Measurements from ENCODE around the gene PYCR2. TPM values are rescaled to one million over a fixed set of nuclear protein-coding genes. Genes with fewer than 3 reads are reported as not detected.

Gene PYCR2
- polyA plus RNA-seq, 3 donors: 21.4 to 72.5 (median 26.6) TPM

DNA sequence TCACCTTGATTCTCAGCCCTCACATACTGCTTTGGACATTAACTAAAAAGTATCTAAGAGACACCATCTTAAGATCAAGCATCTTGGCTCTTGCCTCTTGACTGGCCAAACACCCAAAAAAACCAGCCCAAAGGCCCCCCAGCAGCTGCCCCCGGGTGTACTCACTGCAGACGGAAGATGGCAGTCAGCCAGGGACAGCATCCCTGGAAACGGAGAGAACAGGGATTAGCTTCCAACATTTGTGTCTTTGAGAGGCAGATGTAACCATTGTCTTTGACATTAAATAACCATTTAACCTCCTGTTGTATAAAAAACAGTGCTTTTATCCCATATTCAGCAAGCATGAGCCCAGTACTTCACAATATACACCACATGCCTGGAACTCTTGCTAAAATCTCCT, 53.1 kb downstream of the PYCR2 start:
- H3K27ac ChIP-seq (ENCODE audit: low read depth in 1 of 2, low read length in 2 of 2): no peak overlapping the region
- peaks cover 0 to 3% (median 0%) of the 10 kb centered on the region in 3 donors for H3K27me3 Mint-ChIP-seq (ENCODE audit: low read depth in 3 of 3)
- TF ChIP-seq, protein P1, sequence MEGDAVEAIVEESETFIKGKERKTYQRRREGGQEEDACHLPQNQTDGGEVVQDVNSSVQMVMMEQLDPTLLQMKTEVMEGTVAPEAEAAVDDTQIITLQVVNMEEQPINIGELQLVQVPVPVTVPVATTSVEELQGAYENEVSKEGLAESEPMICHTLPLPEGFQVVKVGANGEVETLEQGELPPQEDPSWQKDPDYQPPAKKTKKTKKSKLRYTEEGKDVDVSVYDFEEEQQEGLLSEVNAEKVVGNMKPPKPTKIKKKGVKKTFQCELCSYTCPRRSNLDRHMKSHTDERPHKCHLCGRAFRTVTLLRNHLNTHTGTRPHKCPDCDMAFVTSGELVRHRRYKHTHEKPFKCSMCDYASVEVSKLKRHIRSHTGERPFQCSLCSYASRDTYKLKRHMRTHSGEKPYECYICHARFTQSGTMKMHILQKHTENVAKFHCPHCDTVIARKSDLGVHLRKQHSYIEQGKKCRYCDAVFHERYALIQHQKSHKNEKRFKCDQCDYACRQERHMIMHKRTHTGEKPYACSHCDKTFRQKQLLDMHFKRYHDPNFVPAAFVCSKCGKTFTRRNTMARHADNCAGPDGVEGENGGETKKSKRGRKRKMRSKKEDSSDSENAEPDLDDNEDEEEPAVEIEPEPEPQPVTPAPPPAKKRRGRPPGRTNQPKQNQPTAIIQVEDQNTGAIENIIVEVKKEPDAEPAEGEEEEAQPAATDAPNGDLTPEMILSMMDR (IDR thresholded peaks at IDR 0.05): no peak
- H3K36me3 Mint-ChIP-seq: peaks cover 75 to 95% of the 10 kb centered on the region in 2 donors
- H3K79me2 ChIP-seq (ENCODE audit: insufficient read depth, low read length): no peaks in the 10 kb centered on the region
- no CpG with 5 or more reads among the region's 3 CpGs for WGBS (ENCODE audit: insufficient coverage)
- H2AFZ ChIP-seq (ENCODE audit: insufficient read depth, low read depth, low read length, poor library complexity, severe bottlenecking): no peak overlapping the region
- H3K27me3 ChIP-seq (ENCODE audit: control insufficient read depth in 2 of 2, insufficient read depth in 2 of 2, low read length in 2 of 2): no peaks in the 10 kb centered on the region
- H3K4me1 ChIP-seq (ENCODE audit: control insufficient read depth in 1 of 2, insufficient read depth in 2 of 2, low read length in 2 of 2): peaks cover 8 to 10% of the 10 kb centered on the region in 2 donors
- peaks cover 12% of the 10 kb centered on the region for H3K4me1 Mint-ChIP-seq
- no peaks in the 10 kb centered on the region for H4K20me1 ChIP-seq (ENCODE audit: insufficient read depth, low read length)
- no peak overlapping the region for H3K9ac ChIP-seq (ENCODE audit: insufficient read depth, low read length, poor library complexity, severe bottlenecking)
- peak overlapping the region in 1 of 7 donors; percentile 46 for H3K27ac Mint-ChIP-seq
- intact Hi-C loops (cut with micrococcal nuclease): no loop called here
- no peaks in the 10 kb centered on the region for H3K9me3 ChIP-seq (replicated peaks in 1 of 2; ENCODE audit: control insufficient read depth in 1 of 2, insufficient read depth in 1 of 2, low read length in 2 of 2)
- no peak for DNase-seq
- peaks cover 74 to 100% of the 10 kb centered on the region in 2 donors for H3K36me3 ChIP-seq (replicated peaks in 1 of 2; ENCODE audit: control insufficient read depth in 1 of 2, insufficient read depth in 2 of 2, low read length in 2 of 2)
- H3K4me3 Mint-ChIP-seq: no peak overlapping the region
- H3K4me2 ChIP-seq (replicated peaks; ENCODE audit: extremely low read depth, low read length, poor library complexity, severe bottlenecking): no peak overlapping the region
- H3K9me3 Mint-ChIP-seq: no peaks in the 10 kb centered on the region
- H3K4me3 ChIP-seq (replicated peaks in 1 of 3; ENCODE audit: low read depth in 2 of 3, low read length in 3 of 3): no peak overlapping the region

Small RNA genes lying within 50 kb of the gene (small RNA-seq; reads per million reads assigned to genes)
- gene AL117348.1 (ENCODE audit: insufficient read length, low read depth) (not detected), gene NDUFA3P3 (ENCODE audit: insufficient read length, low read depth) (not detected)

Other genes starting within 250 kb of the PYCR2 start
- gene SRP9, start 146.4 kb downstream of the PYCR2 start, polyA plus RNA-seq: 100 to 1,000 TPM in 2 of 3 donors, 10 to 100 TPM in 1; 89.5 to 329 (median 281) TPM
- 10 to 100 TPM in 1 of 3 donors, 1 to 10 TPM in 2; 4.6 to 23.8 (median 7.4) TPM for gene EPHX1, start 114.1 kb downstream of the PYCR2 start, polyA plus RNA-seq
- gene TMEM63A, start 41.9 kb downstream of the PYCR2 start, polyA plus RNA-seq: 10 to 100 TPM in 1 of 3 donors, 1 to 10 TPM in 2; 3.0 to 48.0 (median 5.8) TPM
- under 1 TPM in 1 of 3 donors, not detected in 2; 0.13 TPM for gene LEFTY1, start 35.1 kb downstream of the PYCR2 start, polyA plus RNA-seq
- gene LEFTY2, start 17.0 kb upstream of the PYCR2 start, polyA plus RNA-seq: not detected
- gene SDE2, start 75.1 kb upstream of the PYCR2 start, polyA plus RNA-seq: 10 to 100 TPM in 1 of 3 donors, 1 to 10 TPM in 2; 6.8 to 18.0 (median 8.4) TPM
- 1,000 to 10,000 TPM in 2 of 3 donors, 100 to 1,000 TPM in 1; 961 to 1,826 (median 1,812) TPM for gene H3-3A, start 138.5 kb upstream of the PYCR2 start, polyA plus RNA-seq